ENCODE data around the gene LAD1. TPM values are rescaled to one million over a fixed set of nuclear protein-coding genes. Genes with fewer than 3 reads are reported as not detected.

Gene LAD1
- total RNA-seq, 1 donor from 2014 or later, result 2.2 TPM

DNA sequence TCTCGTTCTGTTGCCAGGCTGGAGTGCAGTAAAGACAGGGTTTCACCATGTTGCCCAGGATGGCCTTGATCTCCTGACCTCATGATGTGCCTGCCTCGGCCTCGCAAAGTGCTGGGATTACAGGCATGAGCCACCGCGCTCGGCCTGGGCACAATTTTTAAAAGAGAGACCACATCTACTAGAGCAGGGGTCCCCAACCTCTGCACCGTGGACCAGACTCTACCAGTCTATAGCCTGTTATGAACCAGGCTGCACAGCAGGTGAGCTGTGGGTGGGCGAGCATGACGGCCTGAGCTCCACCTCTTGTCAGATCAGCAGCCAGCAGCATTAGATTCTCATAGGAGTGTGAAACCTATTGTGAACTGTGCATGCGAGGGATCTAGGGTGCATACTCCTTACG lies 42.4 kb downstream of the LAD1 start:
- intact Hi-C loops (cut with micrococcal nuclease), result no loop called here
- peak; percentile 9 for ATAC-seq
- no peak for DNase-seq

- intact Hi-C loops (cut with micrococcal nuclease), result no loop called here
Measured at GRCh38 chr1:201356236-201356635, 42.9 kb downstream of the LAD1 start.

GRCh38 chr1:201355471-201355870 lies 43.7 kb downstream of the LAD1 start:
- DNase-seq (no peak), ATAC-seq (no peak)
- intact Hi-C loops (cut with micrococcal nuclease), result no loop called here

More at GRCh38 chr1:201356236-201356635, 42.9 kb downstream of the LAD1 start:
- peak; percentile 0 for ATAC-seq
- DNase-seq, result no peak

GRCh38 chr1:201354901-201355295 lies 44.2 kb downstream of the LAD1 start:
- intact Hi-C loops (cut with micrococcal nuclease), result no loop called here
- no peak for ATAC-seq
- no peak for DNase-seq

GRCh38 chr1:201354151-201354900 lies 44.8 kb downstream of the LAD1 start:
- DNase-seq (no peak), ATAC-seq (no peak)
- intact Hi-C loops (cut with micrococcal nuclease), result no loop called here

DNA sequence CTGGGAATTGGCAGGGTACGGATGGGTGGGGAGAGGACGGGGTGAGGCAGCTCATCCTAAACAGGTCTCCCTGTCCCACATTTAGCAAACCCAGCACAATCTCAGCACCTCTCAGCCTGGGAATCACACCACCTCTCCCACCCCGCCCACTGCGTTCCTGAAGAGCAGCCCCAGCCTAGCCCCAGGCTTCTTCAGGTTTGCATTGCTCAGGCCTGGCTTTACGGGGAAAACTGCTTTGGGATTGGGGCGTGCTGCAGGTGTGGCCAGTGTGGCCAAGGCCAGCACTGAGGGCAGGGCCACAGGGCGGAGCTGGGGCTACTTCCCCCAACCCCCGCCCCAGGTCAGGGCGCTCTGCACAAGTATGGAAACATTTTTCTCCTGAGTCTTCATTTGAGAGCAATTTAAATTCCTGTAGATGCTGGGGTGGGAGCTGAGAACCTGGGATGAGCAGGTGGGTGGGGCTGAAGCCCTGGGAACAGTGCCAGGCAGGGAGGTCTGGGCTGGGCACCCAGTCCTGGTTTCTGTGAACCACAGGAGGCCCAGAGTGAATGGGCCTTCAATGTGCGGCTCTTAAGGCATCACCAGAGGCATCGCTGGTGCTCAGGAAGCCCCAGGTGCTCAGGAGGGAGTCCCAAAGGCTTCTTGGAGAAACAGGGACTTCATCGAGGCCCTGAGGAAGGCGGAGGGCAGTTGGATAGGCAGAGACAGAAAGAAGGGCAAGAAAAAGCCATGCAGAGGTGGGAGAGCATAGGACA lies 45.8 kb downstream of the LAD1 start:
- intact Hi-C loops (cut with micrococcal nuclease), result no loop called here
- no peak for DNase-seq
- no peak for ATAC-seq

DNA sequence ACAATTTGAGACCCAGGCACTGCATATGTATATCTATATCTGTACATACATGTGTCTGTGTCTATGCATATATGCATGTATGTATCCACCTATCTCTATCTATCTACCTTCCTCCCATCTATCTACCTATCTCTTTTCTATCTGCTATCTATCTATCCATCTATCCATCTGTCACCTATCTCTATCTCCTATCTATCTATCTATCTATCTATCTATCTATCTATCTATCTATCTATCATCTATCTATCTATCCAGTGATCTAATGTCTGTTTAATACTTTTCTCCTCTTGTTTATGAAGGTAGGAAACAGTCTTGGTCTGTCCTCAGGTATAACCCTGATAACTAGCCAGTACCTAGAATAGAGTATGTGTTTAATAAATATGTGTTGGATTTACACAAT lies 47.5 kb downstream of the LAD1 start:
- DNase-seq (no peak), ATAC-seq (no peak)
- intact Hi-C loops (cut with micrococcal nuclease), result no loop called here

DNA sequence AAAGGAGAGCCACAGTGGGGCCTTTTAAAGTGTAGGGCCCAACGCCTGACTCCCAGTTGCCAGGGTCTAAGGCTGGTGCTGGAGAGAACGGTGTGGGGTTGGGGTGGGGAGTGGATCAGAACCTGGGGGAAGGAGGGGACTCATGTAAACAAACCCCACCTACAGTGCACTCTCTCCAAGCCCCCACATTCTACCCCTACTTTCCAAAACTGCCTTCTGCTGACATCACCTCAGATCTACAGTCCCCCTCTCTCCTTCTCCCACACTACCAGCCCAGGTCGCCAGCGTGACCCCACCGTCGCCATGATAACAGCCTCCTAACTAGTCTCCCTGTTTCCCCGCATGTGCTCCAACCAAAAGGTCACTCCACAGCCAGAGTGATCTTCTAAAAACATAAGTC lies 48.2 kb downstream of the LAD1 start:
- no peak for ATAC-seq
- intact Hi-C loops (cut with micrococcal nuclease), result no loop called here
- DNase-seq, result no peak

DNA sequence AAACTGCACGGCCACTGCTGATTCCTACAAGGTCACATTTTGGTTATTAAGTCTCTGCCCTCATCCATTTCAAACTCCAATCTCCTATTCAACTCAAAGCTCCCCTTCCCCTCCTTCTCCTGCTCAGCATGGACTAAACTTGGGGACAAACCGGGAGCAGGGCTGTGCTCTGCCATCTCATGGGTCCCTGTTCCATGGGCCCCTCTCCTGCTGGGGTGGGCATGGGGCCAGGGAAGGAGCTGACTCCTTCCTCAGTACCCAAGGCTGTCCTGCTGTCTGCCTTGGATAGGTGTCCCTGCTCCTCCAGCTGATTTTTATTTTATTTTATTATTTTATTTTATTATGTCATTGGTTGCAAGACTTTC lies 48.8 kb downstream of the LAD1 start:
- ATAC-seq, result no peak
- DNase-seq, result no peak
- intact Hi-C loops (cut with micrococcal nuclease), result no loop called here

DNA sequence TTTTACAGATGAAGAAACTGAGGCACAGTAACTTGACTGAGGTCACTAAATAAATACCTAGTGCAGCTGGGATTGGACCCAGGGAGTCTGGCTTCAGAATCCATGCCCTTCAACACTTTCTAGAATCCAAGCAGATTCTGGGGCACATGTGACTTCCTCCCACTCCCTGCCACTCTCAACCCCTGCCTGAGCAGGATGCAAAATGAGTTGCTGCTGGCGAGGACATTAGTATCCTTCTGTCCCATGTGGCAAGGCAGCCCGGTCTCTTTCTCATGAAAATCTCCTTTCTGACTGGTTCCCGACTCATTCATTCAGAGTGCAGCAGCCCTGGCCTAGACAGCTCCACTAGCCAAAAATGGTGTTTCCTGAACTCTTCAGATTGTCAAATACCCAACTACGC lies 50.0 kb downstream of the LAD1 start:
- intact Hi-C loops (cut with micrococcal nuclease), result loop anchor here (10.0 kb wide), 1 partner anchor 94 kb away; no protein-coding TSS in a partner anchor
- ATAC-seq, result no peak
- no peak for DNase-seq

GRCh38 chr1:201348211-201348566 lies 50.9 kb downstream of the LAD1 start:
- DNase-seq, result no peak
- ATAC-seq, result peak; percentile 49
- intact Hi-C loops (cut with micrococcal nuclease), result loop anchor here (10.0 kb wide), 1 partner anchor 93 kb away; no protein-coding TSS in a partner anchor

DNA sequence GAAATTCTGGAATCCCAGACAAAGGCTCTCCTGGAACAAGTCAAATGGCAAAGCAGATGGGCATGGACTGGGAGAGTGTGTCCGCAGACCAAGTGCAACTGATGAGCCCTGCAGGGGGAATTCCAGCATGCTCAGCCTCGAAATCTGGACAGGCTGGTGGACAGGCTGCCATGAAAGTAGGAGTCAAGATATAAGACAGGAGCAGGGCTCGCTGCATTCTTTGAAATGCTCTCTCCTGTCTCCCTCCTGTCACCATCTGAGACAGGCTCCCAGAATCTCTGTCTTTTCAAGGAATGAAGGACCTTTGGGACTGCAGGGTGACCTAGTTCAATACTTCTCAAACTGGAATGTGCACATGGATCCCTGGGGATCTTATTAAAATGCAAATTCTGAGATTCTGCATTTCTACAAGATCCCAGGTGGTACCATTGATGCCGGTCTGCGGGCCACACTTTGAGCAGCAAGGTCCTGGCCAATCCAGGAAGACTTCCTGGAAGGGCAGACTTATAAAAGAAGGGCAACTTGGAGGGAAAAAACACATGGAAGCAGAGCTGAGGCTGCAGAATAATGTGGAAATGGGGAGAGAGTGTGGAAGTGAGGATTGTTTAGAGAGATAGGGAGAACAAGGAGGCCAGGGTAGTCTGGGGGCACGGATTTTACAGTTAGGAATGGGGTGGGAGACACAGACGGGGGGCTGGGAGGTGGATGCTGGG lies 51.5 kb downstream of the LAD1 start:
- DNase-seq, result no peak
- intact Hi-C loops (cut with micrococcal nuclease), result loop anchor here (10.0 kb wide), 1 partner anchor 93 kb away; no protein-coding TSS in a partner anchor
- ATAC-seq, result no peak

GRCh38 chr1:201346987-201347386 lies 52.1 kb downstream of the LAD1 start:
- intact Hi-C loops (cut with micrococcal nuclease), result loop anchor here (10.0 kb wide), 1 partner anchor 92 kb away; no protein-coding TSS in a partner anchor
- no peak for ATAC-seq

GRCh38 chr1:201346337-201346939 lies 52.7 kb downstream of the LAD1 start:
- DNase-seq, result no peak
- peak; percentile 54 for ATAC-seq

More at GRCh38 chr1:201346987-201347386, 52.1 kb downstream of the LAD1 start:
- no peak for DNase-seq

DNA sequence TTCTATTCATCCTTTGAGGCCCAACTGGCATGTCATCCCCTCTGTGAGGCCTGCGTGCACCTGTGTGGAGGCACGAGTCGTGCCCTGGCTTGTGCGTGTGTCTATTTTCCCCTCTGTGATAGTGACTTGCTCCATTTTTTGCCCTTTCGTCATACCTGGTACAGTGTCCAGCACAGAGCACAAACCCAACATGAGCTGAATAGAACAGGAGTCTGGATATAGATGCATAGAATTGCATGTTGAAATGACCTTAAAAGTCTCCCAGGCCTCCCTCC lies 54.1 kb downstream of the LAD1 start:
- intact Hi-C loops (cut with micrococcal nuclease), result loop anchor here (10.0 kb wide), 1 partner anchor 90 kb away; no protein-coding TSS in a partner anchor
- ATAC-seq, result no peak
- DNase-seq, result no peak

More at GRCh38 chr1:201346337-201346939, 52.7 kb downstream of the LAD1 start:
- intact Hi-C loops (cut with micrococcal nuclease), result loop anchor here (10.0 kb wide), 1 partner anchor 92 kb away; no protein-coding TSS in a partner anchor

GRCh38 chr1:201344206-201345080 lies 54.7 kb downstream of the LAD1 start:
- intact Hi-C loops (cut with micrococcal nuclease), result loop anchor here (10.0 kb wide), 1 partner anchor 90 kb away; no protein-coding TSS in a partner anchor
- ATAC-seq (no peak), DNase-seq (no peak)

DNA sequence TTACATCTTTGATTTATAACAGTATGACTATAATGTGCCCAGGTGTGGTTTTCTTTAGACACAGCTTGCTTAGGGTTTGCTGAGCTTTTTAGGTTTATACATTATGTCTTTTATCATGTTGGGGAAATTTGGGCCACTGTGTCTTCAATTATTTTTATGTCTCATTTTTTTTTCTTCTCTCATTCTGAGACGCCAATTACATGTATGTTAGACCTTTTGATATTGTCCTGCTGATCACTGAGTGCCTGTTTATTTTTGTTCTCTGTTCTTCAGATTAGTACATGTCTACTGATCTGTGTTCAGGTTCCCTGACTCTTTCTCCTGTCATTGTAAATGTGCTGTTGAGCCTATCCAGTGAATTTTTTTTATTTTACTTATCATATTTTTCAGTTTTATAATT lies 57.7 kb downstream of the LAD1 start:
- ATAC-seq (no peak), DNase-seq (no peak)
- intact Hi-C loops (cut with micrococcal nuclease), result loop anchor here (10.0 kb wide), 1 partner anchor 87 kb away; no protein-coding TSS in a partner anchor

DNA sequence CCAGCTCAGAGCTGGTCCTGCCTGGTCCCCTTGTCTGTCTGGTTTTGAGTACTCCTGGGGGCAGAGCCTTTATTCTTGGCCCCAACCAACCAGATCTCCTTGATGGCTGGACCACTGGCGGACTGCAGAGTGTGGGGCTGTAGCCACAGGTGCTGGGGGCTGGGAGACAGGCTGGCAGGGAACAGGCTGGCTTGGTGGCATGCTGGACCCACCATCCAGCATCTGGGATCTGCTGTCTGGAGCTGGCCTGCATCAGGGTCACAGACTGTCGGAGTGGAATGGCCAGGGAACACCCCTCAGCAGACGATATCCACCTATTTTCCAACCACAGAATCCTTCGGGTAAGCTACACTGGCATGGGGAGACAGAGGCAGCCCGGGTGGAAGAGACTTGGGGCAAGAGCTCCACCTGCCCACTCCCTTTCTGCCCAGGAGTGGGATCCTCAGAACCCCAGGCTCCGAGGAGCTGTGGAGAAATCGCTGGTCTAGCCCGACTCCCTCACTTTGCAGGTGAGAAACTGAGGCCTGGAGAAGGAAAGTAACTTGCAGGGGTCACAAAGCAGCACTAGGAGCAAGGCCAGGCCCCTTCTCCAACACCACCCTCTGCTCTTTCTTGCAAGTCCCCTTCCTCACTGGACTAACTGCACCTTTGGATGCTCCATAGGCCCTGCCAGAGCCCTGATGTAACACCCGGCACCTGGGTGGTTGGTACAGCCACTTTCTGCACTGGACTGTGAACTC lies 62.2 kb downstream of the LAD1 start:
- ATAC-seq (no peak), DNase-seq (no peak)
- intact Hi-C loops (cut with micrococcal nuclease), result no loop called here
